ENCODE results near the gene THTPA. TPM values are rescaled to one million over a fixed set of nuclear protein-coding genes. Genes with fewer than 3 reads are reported as not detected.

The THTPA gene
- total and polyA plus RNA-seq, 2 of the 13 experiments (the other 11 are each of a cell fraction or from before 2014, with no cell fraction given) = 7.4 to 8.7 TPM

DNA sequence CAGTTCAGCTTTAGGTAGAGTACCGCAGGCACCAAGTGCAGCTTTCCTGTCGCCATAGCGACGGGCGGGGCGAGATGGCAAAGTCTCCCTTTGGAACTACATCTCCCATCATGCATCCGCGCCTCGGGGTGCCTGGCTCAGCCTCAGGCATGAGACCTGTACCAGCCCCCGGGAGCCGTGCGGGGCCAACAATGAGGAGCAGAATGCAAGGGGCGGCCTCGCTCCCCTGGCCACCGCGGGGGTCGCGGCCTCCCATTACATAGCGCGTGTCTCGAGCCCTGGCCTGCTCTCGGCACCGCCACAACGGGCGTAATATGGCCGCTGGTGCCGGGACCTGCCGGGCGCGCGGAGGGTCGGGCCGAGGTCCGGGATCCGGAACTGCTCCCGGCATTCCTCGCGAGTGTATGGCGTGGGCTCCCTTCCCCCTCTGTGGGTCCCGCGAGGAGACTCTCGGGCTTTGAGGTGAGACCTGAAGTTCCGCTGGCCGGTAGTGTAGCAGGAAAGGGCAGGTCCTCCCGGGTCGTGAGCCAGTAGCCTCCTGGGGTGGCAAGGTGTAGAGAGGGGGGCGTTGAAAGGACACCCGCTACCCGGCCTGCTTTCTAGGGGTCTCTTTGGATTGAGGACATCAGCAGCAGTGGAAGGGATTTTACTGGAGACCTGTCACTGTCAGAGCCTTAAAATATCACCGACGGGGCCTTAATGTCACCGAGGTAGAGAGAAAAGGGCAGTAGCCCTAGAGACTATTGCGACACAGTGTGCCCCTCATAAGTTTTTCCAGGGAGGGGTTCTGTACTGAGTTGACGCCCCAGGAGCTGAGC is at the start of gene THTPA (continued):
- TF ChIP-seq, protein P1, sequence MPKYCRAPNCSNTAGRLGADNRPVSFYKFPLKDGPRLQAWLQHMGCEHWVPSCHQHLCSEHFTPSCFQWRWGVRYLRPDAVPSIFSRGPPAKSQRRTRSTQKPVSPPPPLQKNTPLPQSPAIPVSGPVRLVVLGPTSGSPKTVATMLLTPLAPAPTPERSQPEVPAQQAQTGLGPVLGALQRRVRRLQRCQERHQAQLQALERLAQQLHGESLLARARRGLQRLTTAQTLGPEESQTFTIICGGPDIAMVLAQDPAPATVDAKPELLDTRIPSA (CRISPR knock-in tag; IDR thresholded peaks at IDR 0.05; ENCODE audit: borderline replicate concordance) = peak; percentile 73; the same call in 1 of the 2 replicates
- TF ChIP-seq, protein P2, sequence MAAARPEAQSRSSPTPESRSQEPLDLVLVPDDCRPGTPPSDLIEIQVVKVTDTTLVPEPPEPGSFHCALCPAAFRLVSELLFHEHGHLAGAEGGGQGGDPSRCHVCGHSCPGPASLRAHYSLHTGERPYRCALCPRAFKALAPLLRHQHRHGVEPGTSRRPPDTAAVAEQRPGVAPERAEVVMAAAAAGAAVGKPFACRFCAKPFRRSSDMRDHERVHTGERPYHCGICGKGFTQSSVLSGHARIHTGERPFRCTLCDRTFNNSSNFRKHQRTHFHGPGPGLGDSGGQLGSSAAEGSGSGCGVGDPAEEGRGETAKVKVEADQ (CRISPR knock-in tag; IDR thresholded peaks at IDR 0.05; ENCODE audit: borderline replicate concordance) = peak; percentile 99
- peak; percentile 100 for TF ChIP-seq ZNF619 (CRISPR knock-in tag; IDR thresholded peaks at IDR 0.05)
- TF ChIP-seq, protein P3, sequence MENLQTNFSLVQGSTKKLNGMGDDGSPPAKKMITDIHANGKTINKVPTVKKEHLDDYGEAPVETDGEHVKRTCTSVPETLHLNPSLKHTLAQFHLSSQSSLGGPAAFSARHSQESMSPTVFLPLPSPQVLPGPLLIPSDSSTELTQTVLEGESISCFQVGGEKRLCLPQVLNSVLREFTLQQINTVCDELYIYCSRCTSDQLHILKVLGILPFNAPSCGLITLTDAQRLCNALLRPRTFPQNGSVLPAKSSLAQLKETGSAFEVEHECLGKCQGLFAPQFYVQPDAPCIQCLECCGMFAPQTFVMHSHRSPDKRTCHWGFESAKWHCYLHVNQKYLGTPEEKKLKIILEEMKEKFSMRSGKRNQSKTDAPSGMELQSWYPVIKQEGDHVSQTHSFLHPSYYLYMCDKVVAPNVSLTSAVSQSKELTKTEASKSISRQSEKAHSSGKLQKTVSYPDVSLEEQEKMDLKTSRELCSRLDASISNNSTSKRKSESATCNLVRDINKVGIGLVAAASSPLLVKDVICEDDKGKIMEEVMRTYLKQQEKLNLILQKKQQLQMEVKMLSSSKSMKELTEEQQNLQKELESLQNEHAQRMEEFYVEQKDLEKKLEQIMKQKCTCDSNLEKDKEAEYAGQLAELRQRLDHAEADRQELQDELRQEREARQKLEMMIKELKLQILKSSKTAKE (CRISPR knock-in tag; IDR thresholded peaks at IDR 0.05; ENCODE audit: borderline replicate concordance) = peak; percentile 85
- TF ChIP-seq, protein P4, sequence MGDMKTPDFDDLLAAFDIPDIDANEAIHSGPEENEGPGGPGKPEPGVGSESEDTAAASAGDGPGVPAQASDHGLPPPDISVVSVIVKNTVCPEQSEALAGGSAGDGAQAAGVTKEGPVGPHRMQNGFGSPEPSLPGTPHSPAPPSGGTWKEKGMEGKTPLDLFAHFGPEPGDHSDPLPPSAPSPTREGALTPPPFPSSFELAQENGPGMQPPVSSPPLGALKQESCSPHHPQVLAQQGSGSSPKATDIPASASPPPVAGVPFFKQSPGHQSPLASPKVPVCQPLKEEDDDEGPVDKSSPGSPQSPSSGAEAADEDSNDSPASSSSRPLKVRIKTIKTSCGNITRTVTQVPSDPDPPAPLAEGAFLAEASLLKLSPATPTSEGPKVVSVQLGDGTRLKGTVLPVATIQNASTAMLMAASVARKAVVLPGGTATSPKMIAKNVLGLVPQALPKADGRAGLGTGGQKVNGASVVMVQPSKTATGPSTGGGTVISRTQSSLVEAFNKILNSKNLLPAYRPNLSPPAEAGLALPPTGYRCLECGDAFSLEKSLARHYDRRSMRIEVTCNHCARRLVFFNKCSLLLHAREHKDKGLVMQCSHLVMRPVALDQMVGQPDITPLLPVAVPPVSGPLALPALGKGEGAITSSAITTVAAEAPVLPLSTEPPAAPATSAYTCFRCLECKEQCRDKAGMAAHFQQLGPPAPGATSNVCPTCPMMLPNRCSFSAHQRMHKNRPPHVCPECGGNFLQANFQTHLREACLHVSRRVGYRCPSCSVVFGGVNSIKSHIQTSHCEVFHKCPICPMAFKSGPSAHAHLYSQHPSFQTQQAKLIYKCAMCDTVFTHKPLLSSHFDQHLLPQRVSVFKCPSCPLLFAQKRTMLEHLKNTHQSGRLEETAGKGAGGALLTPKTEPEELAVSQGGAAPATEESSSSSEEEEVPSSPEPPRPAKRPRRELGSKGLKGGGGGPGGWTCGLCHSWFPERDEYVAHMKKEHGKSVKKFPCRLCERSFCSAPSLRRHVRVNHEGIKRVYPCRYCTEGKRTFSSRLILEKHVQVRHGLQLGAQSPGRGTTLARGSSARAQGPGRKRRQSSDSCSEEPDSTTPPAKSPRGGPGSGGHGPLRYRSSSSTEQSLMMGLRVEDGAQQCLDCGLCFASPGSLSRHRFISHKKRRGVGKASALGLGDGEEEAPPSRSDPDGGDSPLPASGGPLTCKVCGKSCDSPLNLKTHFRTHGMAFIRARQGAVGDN (CRISPR knock-in tag; IDR thresholded peaks at IDR 0.05) = peak; percentile 98
- peak; percentile 87; the same call in 1 of the 2 replicates for TF ChIP-seq NCOA5 (CRISPR knock-in tag; IDR thresholded peaks at IDR 0.05)
- no peak; the same call in 1 of the 2 replicates for TF ChIP-seq SRF (IDR thresholded peaks at IDR 0.05; ENCODE audit: low read depth, low read length)
- no peak; the same call in 1 of the 2 replicates for TF ChIP-seq NPAS2 (CRISPR knock-in tag; IDR thresholded peaks at IDR 0.05; ENCODE audit: borderline replicate concordance)
- TF ChIP-seq ZNF558 (CRISPR knock-in tag; IDR thresholded peaks at IDR 0.05; ENCODE audit: borderline replicate concordance) = peak; percentile 100
- TF ChIP-seq POLR2AphosphoS2 (IDR thresholded peaks at IDR 0.05; ENCODE audit: low read depth, low read length) = 0 out of 2 replicates have a peak, but pooled peaks have one; percentile 55
- TF ChIP-seq MEIS2 (CRISPR knock-in tag; IDR thresholded peaks at IDR 0.05) = peak; percentile 97
- peak; percentile 87 for TF ChIP-seq ZNF329 (CRISPR knock-in tag; IDR thresholded peaks at IDR 0.05; ENCODE audit: low read depth)
- TF ChIP-seq MYNN (CRISPR knock-in tag; IDR thresholded peaks at IDR 0.05; ENCODE audit: low read depth) = peak; percentile 93
- TF ChIP-seq LCORL (IDR thresholded peaks at IDR 0.05) = no peak
- TF ChIP-seq LCORL (CRISPR knock-in tag; IDR thresholded peaks at IDR 0.05) = peak; percentile 99

Data from HepG2 (cell line).